Measurements from ENCODE around the gene KIF25.
"Not testable (repeated sequence)": the region's sequence is repeated elsewhere in the genome, so short reads cannot be mapped to it uniquely, and the experiment has no call there.

KIF25 gene

GRCh38 chr6:168073937-168074730 lies 76.7 kb downstream of the KIF25 start:
- no peak for DNase-seq

GRCh38 chr6:168075216-168075615 lies 77.7 kb downstream of the KIF25 start:
- no peak for DNase-seq

GRCh38 chr6:168075787-168076202 lies 78.3 kb downstream of the KIF25 start:
- no peak for DNase-seq

DNA sequence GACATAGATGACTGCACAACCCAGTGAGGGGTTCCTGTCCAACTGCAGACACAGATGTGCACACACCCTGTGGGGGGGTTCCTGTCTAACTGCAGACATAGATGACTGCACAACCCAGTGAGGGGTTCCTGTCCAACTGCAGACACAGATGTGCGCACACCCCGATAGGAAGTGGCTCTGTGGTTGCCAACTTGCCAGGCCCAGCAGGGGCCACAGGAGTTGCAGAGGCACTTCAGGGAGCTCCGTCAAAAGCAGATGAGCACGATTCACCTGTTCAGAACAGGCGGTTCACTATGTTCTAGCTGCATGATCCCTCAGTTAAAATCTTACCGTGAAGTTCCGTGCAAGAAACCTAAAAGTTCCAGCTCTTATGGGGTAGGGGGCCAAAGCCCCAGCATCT lies 79.9 kb downstream of the KIF25 start:
- not testable (repeated sequence) for DNase-seq

- DNase-seq = no peak
Measured at GRCh38 chr6:168078175-168078942, 80.9 kb downstream of the KIF25 start.

DNA sequence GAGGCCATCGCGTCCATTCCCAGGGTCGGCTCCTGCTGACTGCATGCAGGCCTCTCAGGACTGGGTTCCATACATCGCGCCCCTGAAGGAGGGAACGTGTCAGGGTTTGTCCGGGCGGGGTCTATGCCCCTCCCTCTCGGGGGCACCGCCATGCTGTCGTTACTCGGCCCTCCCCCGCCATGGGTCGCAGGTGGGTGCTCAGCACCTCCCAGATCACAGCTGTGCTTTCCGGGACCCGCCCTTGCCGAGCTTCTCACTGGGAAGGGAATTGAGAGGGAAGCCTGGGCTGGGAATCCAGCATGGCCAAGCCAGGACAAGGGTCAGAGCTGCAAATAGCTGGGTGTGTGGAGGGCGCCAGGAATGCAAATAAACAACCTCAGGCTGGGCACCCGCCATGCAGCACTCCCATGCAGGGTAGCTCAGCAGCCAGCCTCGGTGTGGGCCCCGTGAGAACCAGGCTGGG lies 81.5 kb downstream of the KIF25 start, which contains the start of gene FRMD1:
FRMD1 (minus strand) TSS at position 270 of the 463 bp plus-strand sequence; CDS start at position 152, 118 bp downstream.
- DNase-seq = no peak

GRCh38 chr6:168080393-168081077 lies 83.1 kb downstream of the KIF25 start:
- no peak for DNase-seq

- DNase-seq = no peak
Measured at GRCh38 chr6:168081858-168082546, 84.5 kb downstream of the KIF25 start.

DNA sequence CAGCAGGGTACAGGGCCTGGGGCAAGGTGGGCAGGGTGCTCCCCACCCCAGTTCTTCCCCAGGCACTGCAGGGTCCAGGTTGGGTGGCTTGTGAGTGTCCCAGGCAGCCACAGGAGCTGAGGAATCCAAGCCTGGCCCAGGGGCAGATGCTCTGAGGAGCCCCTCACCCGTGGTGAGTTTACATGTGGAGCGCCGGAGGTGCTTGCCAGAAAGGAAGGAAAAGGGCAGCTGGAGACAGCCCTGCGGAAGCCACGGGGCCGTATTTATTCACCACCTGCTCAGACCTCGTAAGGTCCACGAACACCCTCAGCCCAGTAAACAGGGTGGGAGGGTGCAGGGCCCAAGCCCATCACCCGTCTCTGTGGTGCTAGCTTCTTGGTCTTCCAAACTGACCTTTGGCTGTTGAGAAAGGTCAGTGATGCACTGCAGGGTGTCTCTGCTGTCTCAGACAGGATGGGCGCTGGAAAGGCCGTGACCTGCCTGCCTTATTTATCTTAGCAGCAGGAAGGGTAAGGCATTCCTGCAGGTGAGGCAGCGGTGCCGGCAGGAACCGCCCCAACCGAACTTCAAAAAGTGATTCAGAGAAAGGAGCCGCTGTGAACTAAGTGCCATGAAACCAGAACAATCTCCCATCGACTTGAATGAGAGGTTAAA lies 85.5 kb downstream of the KIF25 start:
- no peak for DNase-seq

- DNase-seq = no peak
Measured at GRCh38 chr6:168083514-168083885, 86.0 kb downstream of the KIF25 start.

GRCh38 chr6:168084465-168085160 lies 87.1 kb downstream of the KIF25 start:
- no peak for DNase-seq

- DNase-seq = no peak
Measured at GRCh38 chr6:168086066-168086465, 88.6 kb downstream of the KIF25 start.

GRCh38 chr6:168086616-168087015 lies 89.1 kb downstream of the KIF25 start:
- DNase-seq = no peak

DNA sequence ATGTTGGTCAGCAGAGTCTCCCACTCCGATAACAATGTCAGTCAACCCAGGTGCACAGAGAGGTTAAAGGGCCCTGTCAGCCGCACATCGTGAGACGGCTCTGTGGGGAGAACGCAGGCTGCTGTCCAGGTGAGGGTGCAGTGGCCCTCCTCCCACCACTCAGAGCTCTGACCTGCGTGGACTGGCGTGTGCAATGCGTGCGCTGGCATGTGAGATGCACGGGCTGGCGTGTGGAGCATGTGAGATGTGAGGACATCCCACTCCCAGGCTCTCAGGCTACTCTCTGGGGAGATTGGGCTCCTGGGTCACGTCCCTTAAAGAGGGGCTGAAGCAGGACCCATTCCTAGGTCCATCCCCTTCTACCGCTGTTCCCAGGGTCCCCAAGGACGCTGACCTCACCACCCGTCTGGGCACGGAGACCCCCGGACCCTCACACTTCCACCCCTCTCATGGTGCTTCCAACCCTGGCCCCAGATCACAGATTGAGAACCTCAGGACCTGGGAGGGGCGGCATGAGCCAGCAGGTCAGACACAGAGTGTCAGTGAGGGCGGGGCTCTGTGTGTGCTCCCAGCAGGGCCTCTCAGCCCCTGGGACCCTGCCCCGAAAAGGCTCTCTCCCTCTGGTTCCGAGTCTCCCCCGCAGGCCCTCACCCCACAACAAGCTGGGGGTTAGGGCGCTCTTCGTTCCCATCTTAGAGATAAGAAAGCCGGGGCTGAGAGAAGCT lies 90.1 kb downstream of the KIF25 start:
- DNase-seq = no peak

DNA sequence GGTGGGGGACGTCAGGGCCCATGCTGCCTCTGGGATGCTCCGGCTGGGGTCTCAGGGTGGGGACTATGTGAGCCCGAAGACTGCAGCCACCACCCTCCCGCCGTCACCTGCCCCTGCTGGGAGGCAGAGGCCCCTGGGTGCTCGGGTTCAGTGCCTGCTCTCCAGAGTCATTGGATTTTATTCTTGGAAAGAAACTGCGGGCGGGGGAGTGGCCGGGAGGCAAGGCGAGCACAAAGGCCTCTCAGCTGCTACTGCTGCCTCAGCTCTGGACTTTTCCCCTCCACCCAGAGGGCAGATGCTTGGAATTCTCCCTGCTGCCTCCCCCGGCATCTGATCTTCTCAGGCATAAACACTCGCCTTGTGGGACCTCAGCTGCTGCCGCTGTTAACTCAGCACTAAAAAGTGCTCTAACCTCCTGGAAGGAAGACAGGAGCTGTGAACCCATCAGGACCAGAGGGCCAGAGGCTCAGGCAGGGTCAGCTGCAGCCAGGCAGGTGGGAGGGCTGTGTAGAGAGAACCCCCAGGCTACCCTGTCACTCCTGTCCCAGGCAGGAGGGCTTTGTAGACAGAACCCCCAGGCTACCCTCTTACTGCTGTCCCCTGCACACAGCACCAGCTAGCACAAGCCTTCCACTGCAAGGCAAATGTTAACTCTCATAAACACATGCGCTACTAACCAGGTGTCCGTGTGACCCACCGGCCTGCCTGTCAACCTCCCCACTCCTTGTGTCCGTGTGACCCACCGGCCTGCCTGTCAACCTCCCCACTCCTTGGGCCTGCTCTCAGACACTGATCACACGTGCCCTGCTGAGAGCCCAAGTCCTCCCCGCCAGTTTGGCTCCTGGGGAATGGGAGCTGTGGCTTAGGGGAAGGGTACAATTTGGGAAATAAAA lies 90.9 kb downstream of the KIF25 start:
- no peak for DNase-seq

GRCh38 chr6:168089186-168090063 lies 92.0 kb downstream of the KIF25 start:
- no peak for DNase-seq

DNA sequence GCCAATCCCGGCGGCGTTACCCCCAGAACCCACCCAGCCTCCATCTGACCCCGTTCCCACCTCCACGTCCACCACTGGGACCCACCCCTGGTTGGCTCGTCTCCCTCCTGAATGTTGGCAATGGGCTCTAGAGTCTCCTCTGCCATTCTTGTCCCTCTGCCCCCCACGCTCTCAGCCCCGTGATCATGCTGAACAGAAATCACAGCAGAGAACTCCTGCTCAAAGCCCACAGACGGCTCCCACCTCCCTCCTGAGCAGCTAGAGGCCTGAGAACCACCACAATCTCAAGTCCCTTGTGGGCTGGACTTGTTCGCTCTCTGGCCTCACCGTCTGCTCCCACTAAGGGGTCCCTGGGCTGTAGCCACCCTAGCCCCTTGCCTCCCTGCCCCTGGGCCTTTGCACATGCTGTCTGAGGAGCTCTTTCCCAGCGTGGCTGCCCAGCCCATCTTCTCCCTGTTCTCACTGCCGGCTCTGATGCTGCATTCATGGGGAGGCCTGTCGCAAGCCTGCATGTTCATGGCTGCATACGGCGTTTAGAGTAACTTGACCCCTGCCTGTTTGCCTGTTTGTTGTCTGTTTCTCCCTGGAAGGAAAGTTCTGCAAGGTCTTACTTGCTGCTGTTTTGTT lies 92.7 kb downstream of the KIF25 start:
- DNase-seq = no peak

GRCh38 chr6:168090706-168091105 lies 93.2 kb downstream of the KIF25 start:
- DNase-seq = no peak

All from CD4-positive, alpha-beta T cell treated with Interleukin-21 for 1 hour (primary cell).